ENCODE results near the gene CHD8. TPM values are rescaled to one million over a fixed set of nuclear protein-coding genes. Genes with fewer than 3 reads are reported as not detected.
"Not testable (repeated sequence)": the region's sequence is repeated elsewhere in the genome, so short reads cannot be mapped to it uniquely, and the experiment has no call there.

The CHD8 gene, protein sequence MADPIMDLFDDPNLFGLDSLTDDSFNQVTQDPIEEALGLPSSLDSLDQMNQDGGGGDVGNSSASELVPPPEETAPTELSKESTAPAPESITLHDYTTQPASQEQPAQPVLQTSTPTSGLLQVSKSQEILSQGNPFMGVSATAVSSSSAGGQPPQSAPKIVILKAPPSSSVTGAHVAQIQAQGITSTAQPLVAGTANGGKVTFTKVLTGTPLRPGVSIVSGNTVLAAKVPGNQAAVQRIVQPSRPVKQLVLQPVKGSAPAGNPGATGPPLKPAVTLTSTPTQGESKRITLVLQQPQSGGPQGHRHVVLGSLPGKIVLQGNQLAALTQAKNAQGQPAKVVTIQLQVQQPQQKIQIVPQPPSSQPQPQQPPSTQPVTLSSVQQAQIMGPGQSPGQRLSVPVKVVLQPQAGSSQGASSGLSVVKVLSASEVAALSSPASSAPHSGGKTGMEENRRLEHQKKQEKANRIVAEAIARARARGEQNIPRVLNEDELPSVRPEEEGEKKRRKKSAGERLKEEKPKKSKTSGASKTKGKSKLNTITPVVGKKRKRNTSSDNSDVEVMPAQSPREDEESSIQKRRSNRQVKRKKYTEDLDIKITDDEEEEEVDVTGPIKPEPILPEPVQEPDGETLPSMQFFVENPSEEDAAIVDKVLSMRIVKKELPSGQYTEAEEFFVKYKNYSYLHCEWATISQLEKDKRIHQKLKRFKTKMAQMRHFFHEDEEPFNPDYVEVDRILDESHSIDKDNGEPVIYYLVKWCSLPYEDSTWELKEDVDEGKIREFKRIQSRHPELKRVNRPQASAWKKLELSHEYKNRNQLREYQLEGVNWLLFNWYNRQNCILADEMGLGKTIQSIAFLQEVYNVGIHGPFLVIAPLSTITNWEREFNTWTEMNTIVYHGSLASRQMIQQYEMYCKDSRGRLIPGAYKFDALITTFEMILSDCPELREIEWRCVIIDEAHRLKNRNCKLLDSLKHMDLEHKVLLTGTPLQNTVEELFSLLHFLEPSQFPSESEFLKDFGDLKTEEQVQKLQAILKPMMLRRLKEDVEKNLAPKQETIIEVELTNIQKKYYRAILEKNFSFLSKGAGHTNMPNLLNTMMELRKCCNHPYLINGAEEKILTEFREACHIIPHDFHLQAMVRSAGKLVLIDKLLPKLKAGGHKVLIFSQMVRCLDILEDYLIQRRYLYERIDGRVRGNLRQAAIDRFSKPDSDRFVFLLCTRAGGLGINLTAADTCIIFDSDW (N-terminal part only)
- 53.8 and 58.3 TPM in 2 replicates for total RNA-seq (2014; rRNA removed; shearing (Covaris generic))
- 16.3 and 19.3 TPM in 2 replicates for polyA plus RNA-seq (2015; cell fraction: cytosol; rRNA removed)
- 77.8 and 79.5 TPM in 2 replicates for polyA plus RNA-seq (2015; cell fraction: nucleus; rRNA removed)

DNA sequence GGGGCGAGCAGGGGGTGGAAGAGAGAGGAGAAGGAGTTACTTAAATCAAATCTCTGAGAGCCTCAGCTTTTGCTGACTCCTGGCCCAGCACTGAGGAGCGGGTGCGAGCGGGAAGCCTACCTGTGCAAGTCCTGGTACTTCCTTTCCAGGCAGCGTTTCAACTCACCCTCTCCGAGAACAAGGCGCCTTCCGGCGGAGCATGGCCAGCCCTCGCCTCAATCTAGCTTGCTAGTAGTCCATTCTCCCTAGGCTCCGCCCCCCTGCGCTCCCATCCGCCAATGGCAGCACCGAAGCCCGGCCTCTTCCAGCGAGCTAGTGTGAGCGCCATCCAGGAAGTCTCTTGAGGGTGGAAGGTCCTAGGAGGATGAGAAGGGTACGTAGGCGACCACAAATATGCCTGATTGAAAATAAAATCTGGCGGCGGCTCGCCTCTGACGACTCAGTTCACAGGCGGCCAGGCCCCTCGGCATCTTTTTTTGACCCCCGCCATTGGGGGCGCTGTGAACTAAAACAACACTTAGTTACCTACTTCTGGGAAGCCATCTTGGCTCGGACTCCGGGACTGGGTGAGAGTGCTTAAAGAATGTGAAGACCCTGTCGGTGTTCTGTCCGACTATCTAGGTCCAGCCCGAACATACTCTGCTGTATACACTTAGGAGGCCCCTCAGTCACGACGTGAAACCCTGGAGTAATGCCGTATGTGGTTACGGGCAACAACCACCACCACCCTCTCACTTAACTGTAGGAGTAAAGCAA lies at the start of gene CHD8:
CHD8 (minus strand) TSS at position 212 of the 756 bp plus-strand sequence. CDS start 24,480 bp downstream, outside the sequence.
- peak; percentile 100 for DNase-seq (ENCODE audit: low read depth)

DNA sequence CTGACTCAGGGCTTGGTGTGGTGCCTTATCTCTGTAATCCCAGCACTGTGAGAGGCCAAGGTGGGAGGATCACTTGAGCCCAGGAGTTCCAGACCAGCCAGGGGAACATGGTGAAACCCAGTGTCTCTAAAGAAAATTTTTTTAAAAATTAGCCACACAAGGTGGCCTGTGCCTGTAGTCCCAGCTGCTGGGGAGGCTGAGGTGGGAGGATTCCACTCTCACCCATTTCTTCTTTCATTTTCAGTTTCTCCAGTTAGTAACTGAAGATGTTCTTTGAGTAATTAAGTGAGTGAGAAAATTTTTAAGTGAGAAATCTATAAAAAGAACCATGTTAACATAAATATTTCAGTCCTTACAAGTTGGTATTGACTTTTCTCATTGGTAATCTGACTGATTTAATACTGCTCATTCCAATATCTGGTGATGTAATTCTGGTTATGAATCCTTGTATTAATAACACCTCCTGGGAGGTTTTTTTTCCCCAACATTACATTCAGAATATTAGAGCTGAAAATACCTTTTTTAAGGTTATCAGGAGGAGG lies 49.2 kb upstream of the CHD8 start:
- DNase-seq (ENCODE audit: low read depth) = no peak

DNA sequence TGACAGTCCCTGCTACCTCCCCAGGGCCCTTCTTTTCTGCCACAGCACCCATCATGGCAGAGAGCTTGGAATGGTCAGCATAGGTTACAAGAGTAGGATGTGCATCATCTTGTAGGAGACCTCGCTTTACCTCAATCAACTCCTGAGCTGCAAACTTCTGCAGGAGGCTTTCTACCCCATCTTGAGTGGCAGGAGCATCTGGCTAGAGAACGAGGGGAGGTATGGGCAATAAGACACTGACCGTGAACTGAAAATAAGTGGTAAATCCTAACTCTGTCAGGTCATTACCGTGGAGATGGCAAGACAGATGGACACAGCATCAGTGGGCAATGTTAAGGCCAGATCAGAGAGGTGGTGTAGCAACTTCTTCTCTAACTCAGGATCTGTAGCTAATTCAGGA lies 47.5 kb upstream of the CHD8 start:
- no peak for DNase-seq (ENCODE audit: low read depth)

DNA sequence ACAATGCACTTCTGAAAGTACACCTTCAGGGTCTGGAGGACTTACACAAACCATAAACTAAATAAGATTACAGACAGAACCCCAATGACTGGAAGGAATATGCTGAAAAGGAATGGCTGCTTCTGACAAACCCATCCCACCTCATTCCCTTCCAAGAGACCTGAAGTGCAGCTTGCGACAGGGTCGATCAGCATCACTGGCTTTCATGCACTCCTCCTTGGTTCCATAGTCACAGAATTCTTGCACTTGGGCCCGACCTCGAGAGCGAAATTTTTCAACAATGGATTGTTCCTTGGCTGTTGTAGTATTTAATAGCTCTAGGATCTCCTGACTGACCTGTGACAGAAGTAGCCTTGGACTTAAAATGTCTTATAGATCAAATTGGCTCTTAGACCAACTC lies 45.6 kb upstream of the CHD8 start:
- DNase-seq (ENCODE audit: low read depth) = no peak

DNA sequence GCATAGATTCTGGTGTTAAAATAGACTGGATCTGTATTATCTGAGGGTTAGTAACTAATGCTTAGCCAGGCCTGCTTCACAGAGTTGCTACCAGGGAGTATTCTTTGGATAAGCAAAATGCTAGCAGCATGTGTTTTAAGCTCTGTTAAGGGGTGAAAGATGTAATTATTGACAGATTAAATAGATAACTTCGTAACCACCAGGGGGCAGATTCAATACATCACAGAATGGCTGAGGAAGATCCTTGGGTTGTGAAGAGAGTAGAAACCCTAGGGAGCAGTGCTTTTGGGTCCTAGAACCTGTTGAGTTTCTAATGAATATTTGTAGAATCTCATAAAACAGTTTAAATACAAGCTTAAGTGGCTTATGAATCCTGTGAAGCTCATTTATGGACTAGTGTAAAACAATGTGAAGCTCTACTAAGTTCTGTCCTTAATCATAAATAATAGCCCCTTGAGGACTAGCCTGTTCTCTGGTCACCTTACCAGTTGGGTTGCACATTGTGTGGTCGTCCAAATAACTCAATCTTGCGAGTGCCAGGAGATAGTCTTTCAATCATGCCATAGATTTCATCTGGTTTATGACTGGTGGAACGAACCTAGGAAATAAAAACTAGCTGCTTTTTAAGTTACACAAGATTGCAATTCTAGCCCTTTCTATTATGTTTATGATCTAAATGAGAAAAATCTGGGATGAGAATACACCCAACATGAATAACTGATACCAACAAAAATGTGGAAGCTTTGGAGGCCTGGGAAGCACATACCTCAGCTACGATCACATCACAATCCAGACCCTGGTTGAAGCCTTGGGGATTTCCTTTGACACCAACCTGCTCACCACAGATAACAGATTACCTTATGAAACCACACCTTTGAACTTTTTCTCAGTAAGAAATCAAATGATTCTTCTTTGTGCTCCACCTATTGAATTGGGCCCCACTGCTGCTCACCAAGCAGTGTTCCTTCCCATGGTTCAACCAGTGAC lies 42.9 kb upstream of the CHD8 start:
- peak; percentile 26 for DNase-seq (ENCODE audit: low read depth)

DNA sequence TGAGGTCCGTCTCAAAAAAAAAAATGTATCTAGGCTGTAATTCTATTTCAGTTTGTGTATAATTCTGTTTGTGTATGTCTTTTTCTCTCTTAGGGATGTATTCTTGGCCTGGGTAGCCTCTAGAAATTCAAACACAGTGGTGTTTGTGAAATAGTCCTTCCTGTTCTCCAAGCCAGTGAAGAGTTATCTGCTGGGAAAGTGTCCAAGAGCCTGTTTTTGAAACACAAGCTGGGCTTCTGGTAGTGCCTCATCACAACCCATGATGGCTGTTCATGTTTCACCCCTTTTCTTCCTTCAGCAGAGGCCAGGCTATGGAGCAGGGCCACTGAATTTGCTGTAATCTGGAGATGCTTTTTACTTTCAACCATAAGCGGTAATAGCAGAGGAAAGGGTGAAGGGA lies 40.5 kb upstream of the CHD8 start:
- no peak for DNase-seq (ENCODE audit: low read depth)

DNA sequence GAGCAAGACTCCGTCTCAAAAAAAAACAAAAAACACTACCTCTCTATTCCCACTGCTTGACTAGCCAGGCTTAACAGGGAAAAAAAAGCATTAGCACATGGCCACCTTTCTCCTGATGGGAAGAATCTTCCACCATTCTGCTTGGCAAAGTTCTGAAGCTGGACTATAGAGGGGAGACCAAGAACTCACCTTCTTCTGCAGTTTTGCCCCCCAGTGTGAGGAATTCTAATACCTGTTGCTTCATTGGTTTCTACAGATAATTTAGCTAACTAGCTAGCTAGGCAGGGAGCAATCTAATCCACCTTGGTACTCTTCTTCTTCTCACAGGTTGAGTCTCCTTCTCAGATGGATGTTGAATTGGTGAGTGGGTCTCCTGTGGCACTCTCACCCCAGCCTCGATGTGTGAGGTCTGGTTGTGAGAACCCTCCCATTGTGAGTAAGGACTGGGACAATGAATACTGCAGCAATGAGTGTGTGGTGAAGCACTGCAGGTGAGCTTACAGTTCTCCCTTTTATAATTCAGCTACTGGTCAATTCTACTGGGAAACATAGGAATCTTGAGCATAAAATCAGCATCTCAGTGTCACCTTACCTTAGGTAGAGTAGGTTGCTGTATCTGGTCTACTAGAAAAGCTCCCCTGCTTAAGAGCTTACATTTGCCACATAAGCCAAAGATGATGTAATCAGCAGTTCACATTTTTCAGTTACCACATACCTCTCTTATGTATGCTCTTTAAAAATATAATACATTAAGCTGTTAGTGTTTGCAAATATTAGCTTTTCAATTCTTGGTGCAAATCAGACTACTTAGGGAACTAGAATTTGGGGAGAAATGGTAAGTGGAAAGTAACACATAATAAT lies 39.2 kb upstream of the CHD8 start:
- DNase-seq (ENCODE audit: low read depth) = no peak

DNA sequence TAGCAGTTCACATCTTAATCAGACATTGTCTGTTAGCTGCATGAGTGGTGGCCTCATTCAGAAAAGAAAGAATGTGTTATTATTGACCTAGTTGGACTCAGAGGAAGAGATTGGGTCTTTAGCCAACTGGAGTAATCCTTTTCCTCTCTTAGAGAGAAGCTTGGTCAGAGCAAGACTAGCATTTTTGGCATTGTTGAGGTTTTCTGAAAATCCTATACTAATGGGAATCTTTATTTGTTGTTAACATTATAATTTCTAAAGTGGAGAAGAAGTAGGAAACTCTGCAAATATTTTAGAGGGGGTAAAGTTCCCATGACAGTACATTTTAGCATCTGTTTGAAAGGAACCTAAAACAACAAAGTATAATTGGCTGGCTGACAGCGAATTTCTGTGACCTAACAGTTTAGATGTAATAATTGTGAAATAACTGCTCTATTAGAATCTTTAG lies 30.7 kb upstream of the CHD8 start:
- no peak for DNase-seq (ENCODE audit: low read depth)

DNA sequence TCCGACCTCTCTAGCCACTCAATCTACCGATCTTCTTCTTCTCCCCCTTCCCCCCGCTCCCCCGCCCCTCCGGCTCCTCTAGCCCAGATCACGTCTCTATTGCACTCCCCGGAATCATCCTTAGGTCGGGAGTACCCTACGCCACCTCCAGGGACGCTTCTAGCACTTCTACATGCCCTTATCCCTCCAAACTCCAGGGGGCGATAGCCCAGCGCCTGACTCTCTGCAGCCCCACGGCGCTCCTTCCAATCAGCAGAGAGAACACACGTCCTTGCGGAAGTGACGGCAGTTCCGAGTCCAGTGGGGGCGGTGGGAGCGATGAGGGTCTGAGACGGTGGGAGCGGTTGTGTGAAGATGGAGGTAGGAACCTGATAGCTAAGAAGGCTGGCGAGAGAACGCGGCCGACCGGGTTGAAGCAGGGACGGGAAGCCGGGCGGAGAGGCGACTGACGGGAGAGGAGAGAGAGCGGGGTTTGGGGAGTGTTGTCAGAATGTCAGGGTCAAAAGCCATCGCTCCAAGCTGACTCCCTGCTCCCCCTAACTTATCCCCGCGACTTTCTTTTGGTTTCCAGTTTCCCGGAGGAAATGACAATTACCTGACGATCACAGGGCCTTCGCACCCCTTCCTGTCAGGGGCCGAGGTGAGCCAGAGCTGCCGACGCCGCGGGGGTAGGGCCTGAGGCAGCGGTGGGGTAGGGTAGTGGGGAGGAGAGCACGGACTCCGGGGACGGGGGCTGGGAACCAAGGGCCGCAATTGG lies 21.2 kb upstream of the CHD8 start, which contains the start of the genes RAB2B and TOX4:
RAB2B (minus strand) TSS at position 35 of the 757 bp plus-strand sequence. CDS start 87 bp downstream, outside the sequence.
TOX4 (plus strand) TSS at position 271 of the 757 bp plus-strand sequence; CDS start at position 355, 84 bp downstream.
- peak; percentile 97 for DNase-seq (ENCODE audit: low read depth)

DNA sequence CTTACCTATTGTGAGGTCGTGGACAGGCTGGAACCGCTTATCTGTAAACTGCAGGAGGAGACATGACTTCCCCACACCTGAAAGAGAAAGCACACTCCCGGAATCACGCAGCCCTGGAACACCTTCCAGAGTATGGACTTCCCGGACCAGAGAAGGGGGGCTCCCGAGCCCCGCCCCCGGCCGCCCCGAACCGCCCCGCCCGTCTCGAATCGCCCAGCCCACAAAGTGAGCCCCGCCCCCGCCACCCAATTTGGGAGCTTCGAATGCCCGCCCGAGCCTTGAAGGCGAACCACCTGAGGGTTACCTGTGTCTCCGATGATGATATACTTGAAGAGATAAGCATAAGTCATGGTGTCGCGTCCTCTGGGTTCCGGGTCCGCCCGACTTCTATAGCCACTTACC lies 20.6 kb upstream of the CHD8 start:
- DNase-seq (ENCODE audit: low read depth) = no peak

DNA sequence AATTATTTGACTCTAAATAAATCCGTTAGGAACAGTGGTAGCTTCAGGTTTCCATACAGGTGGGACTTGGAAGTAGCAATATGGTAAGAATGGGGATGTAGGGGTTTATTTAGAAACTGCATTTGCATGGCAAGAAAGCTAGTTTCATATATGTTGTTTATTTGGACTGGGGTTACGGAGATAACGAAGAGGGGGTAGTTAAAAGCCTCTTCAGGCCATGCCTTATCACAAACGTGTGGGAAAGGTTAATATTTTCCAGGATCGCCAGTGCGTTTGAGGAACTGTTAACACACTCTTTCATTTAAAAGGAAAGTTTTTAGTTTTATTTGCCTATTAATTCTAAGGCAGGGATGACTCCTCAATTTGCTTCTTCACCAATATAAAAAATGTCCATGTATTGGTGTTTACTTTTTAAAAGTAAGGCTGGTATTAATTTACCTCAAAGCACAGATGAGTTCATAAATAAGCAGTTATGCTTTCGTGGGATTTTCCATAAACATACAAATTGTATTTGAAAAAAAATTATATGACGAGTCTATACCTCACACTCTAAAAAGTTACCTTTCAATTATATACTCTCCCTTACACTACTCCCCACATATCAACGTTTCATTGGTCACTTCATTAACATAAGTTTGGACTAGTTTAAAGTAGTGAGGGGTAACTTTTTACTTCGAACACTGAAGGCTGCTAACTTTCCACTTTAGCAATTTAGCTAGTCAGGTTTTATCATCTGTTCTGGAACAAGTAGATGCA lies 20.0 kb upstream of the CHD8 start:
- DNase-seq (ENCODE audit: low read depth) = peak; percentile 6

DNA sequence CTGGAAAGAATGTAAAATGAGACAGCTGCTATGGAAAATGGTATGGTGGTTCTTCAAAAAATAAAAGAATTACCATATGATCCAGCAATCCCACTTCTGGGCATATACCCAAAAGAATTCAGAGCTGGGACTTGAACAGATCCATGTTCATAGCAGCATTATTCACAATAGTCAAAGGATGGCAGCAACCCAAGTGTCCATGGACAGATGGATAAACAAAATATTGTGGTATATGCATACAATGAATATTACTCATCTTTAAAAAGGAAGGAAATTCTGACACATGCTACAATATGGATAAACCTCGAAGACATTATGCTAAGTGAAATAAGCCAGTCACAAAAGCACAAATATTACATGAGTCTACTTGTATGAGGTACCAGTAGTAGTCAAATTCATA lies 11.7 kb upstream of the CHD8 start:
- DNase-seq (ENCODE audit: low read depth) = peak; percentile 75

DNA sequence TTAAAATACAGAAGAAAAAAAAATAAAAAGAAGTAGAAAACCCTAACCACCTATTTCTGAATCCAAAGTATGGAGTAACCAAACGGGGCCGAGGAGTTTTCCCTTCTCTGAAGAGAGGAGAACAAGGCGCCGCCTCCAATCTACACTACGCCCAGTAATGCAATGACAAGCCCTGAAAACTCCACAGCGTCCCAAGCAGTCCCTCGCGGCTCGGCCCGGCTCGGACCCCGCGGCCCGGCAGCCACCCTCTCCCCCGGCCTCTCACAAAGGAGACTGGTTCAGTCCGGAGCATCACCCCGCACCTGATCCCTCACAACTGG lies 371 bp downstream of the CHD8 start:
- no peak for DNase-seq (ENCODE audit: low read depth)

DNA sequence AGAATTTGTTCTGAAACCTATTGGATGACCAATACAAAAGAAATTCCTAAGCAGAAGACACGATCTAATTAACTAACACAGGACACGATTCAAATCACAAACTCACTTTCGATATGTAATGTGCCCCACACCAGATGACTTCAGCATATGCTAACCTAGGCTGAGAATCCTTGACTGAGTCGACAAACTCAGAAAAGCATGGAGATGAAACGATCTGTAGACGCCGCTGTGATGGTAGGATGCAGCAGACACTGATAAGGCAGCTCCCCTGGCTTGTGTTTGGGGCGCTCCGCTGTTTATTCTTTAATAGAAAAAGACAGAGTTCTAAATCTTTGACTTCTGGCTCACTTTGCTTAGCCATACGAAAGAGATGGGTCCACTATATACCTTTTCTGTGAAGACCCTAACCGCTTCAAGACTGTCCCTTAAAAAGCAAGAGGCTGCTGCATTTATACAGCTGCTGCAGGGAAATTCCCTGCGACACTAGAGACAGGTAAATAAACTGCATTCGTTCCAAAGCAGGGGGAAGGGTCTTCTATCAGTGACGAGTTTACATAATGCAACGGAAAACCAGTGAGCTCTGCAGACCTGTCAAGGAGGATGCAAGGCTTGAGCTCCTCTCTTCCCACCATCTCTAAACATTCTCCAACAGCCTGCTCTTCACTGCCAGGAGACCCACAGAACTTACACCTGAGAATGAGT lies 929 bp downstream of the CHD8 start:
- DNase-seq (ENCODE audit: low read depth) = no peak

DNA sequence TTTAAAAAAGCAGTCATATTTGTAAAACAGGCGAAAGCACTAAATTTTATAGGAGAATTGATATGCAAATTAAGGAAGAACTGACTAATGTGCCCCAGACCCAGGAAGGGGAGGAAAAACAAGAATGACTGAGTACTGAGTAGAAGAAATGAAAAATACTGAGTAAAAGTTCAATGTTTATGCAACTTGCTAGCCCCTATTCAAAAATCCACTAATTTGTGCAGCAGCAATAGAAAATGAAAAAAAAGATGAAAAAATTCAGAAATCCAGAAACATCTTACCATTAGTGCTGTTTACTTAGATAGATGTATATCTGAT lies 6.1 kb downstream of the CHD8 start:
- DNase-seq (ENCODE audit: low read depth) = no peak

DNA sequence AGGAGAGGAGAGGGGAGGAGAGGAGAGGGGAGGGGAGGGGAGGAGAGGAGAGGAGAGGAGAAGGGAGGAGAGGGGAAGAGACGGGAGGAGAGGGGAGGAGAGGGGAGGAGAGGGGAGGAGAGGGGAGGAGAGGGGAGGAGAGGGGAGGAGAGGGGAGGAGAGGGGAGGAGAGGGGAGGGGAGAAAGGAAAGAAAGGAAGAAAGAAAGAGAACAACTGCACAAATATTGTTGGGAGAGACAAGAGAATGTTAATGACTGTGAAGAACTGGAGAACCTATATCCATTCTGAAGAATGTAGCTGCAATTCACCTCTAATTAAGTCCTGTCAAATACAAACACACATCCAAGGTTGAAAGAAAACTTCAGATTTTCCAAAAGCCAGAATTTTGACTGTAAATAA lies 13.3 kb downstream of the CHD8 start:
- not testable (repeated sequence) for DNase-seq (ENCODE audit: low read depth)
